SK-N-SH (cell line): ENCODE data around the gene NOLC1. TPM values are rescaled to one million over a fixed set of nuclear protein-coding genes. Genes with fewer than 3 reads are reported as not detected.
A peak's percentile ranks its signal among the peaks of the same experiment; 100 is the strongest.

ENCODE experiments used
- CTCF ChIA-PET: fragments of 300-600, 350-600 bp; formaldehyde crosslinking; extraction: SDS; loops from one replicate; lab custom pipeline; 2021; lab: Yijun Ruan, JAX
- POLR2A ChIA-PET: fragments of 350-600 bp; sonication (Branson Sonifier 250); formaldehyde crosslinking; extraction: SDS; loops from one replicate; lab custom pipeline; 2020; ENCODE audit warnings: antibody characterized with exemption, inconsistent platforms; lab: Yijun Ruan, JAX
- DNase-seq: peaks from one replicate; pipeline ENCODE4 v3.0.0; 2012
- H2AFZ ChIP-seq: fragments of 200-600 bp; sonication (generic); 2 replicates; pipeline ENCODE4 v1.8.1; 2016; ENCODE audit warnings: antibody characterized with exemption, mild to moderate bottlenecking, low read depth
- H3F3A ChIP-seq: fragments of 200-600 bp; sonication (generic); replicated peaks from 2 replicates; pipeline ENCODE3; 2016; ENCODE audit warnings: antibody characterized with exemption, mild to moderate bottlenecking; ENCODE audit not compliant: insufficient read depth
- H3K27ac ChIP-seq, 2 experiments: fragments of 200-500 bp in 1 of 2; fragments of 200-600 bp in 1 of 2; sonication (Bioruptor generic) in 1 of 2; sonication (generic), shearing (Covaris generic) in 1 of 2; 2 replicates each; pipeline versions ENCODE4 v1.5.1 to v1.6.1; 2014 to 2016; ENCODE audit warnings: low read depth in 2 of 2, inconsistent platforms in 1 of 2, low read length in 1 of 2, mild to moderate bottlenecking in 1 of 2, mixed read lengths in 1 of 2
- H3K27me3 ChIP-seq: fragments of 200-600 bp; sonication (generic), shearing (Covaris generic); 2 replicates; pipeline ENCODE4 v1.6.1; 2016; ENCODE audit warnings: mixed run types; ENCODE audit not compliant: insufficient read depth
- H3K36me3 ChIP-seq, 2 experiments: fragments of 200-500 bp in 1 of 2; fragments of 200-600 bp in 1 of 2; sonication (Bioruptor generic) in 1 of 2; sonication (generic) in 1 of 2; replicated peaks in 1 of 2; 2 replicates each; pipeline versions ENCODE3 to v1.5.1; 2014 to 2016; ENCODE audit warnings: low read length in 1 of 2, mild to moderate bottlenecking in 1 of 2; ENCODE audit not compliant: insufficient read depth in 2 of 2, control insufficient read depth in 1 of 2
- H3K4me1 ChIP-seq, 2 experiments: fragments of 200-500 bp in 1 of 2; fragments of 200-600 bp in 1 of 2; sonication (Bioruptor generic) in 1 of 2; sonication (generic), shearing (Covaris generic) in 1 of 2; 2 replicates each; pipeline versions ENCODE4 v1.5.1 to v1.6.1; 2014 to 2016; ENCODE audit warnings: low read depth in 1 of 2, low read length in 1 of 2, mixed run types in 1 of 2; ENCODE audit not compliant: insufficient read depth in 2 of 2, control insufficient read depth in 1 of 2
- H3K4me2 ChIP-seq: fragments of 200-600 bp; sonication (generic), shearing (Covaris generic); 2 replicates; pipeline ENCODE4 v1.6.1; 2017; ENCODE audit warnings: mixed run types
- H3K4me3 ChIP-seq, 2 experiments: fragments of 200-500 bp in 1 of 2; fragments of 200-600 bp in 1 of 2; sonication (Bioruptor generic) in 1 of 2; sonication (generic), shearing (Covaris generic) in 1 of 2; 2 replicates each; pipeline versions ENCODE4 v1.5.1 to v1.8.1; 2014 to 2016; ENCODE audit warnings: low read depth in 2 of 2, inconsistent platforms in 1 of 2, low read length in 1 of 2, mild to moderate bottlenecking in 1 of 2, mixed read lengths in 1 of 2, moderate library complexity in 1 of 2
- H3K79me2 ChIP-seq: fragments of 200-600 bp; sonication (generic); 2 replicates; pipeline ENCODE4 v1.8.1; 2017; ENCODE audit warnings: mild to moderate bottlenecking; ENCODE audit not compliant: insufficient read depth
- H3K9ac ChIP-seq: fragments of 200-600 bp; sonication (generic); 2 replicates; pipeline ENCODE4 v1.6.1; 2017; ENCODE audit warnings: mixed run types
- H3K9me2 ChIP-seq: fragments of 200-600 bp; sonication (generic); 2 replicates; pipeline ENCODE4 v1.6.1; 2017; ENCODE audit warnings: mixed run types
- H3K9me3 ChIP-seq: fragments of 200-600 bp; sonication (generic); 2 replicates; pipeline ENCODE4 v1.6.1; 2017; ENCODE audit warnings: mixed run types, mild to moderate bottlenecking, moderate library complexity
- H4K20me1 ChIP-seq: fragments of 200-600 bp; sonication (generic); 2 replicates; pipeline ENCODE4 v1.6.1; 2017; ENCODE audit warnings: mild to moderate bottlenecking, mixed run types; ENCODE audit not compliant: insufficient read depth
- CHD2 ChIP-seq: fragments of 150-350 bp; IDR thresholded peaks from 2 replicates; pipeline ENCODE4 v1.6.1; 2018; ENCODE audit warnings: low read length; ENCODE audit not compliant: partially characterized antibody
- EP300 ChIP-seq, 2 experiments: IDR thresholded peaks; 2 replicates each; pipeline versions ENCODE4 v1.4.0 to v1.6.1; 2012; ENCODE audit warnings: borderline replicate concordance in 1 of 2, low read depth in 1 of 2, low read length in 1 of 2
- FOSL2 ChIP-seq: IDR thresholded peaks from 2 replicates; pipeline ENCODE4 v1.4.0; 2012; ENCODE audit warnings: low read depth, mild to moderate bottlenecking, moderate library complexity, borderline replicate concordance
- FOXJ3 ChIP-seq: sonication (generic); formaldehyde crosslinking; IDR thresholded peaks from 2 replicates; pipeline ENCODE4 v1.5.1; 2020; ENCODE audit warnings: mild to moderate bottlenecking, missing genetic modification reagents
- GABPA ChIP-seq: IDR thresholded peaks from 2 replicates; pipeline ENCODE4 v1.4.0; 2012; ENCODE audit warnings: low read depth, mild to moderate bottlenecking
- JUND ChIP-seq: IDR thresholded peaks from 2 replicates; pipeline ENCODE4 v1.4.0; 2012
- MXI1 ChIP-seq: IDR thresholded peaks from 2 replicates; pipeline ENCODE4 v1.6.1; 2012; ENCODE audit warnings: mild to moderate bottlenecking, low read depth, low read length, improper control_type of control experiment
- PBX3 ChIP-seq: IDR thresholded peaks from 2 replicates; pipeline ENCODE4; 2012
- RAD21 ChIP-seq: IDR thresholded peaks from 2 replicates; pipeline ENCODE4 v1.6.1; 2012; ENCODE audit warnings: mild to moderate bottlenecking, low read length
- REST ChIP-seq: IDR thresholded peaks from 2 replicates; pipeline ENCODE4 v1.6.1; 2012; ENCODE audit warnings: mild to moderate bottlenecking, low read depth, low read length, moderate library complexity
- RFX5 ChIP-seq: IDR thresholded peaks from 2 replicates; pipeline ENCODE4 v1.6.1; 2012; ENCODE audit warnings: mild to moderate bottlenecking, improper control_type of control experiment, low read length
- SIN3A ChIP-seq: IDR thresholded peaks from 2 replicates; pipeline ENCODE4 v1.6.1; 2012; ENCODE audit warnings: low read depth, mild to moderate bottlenecking, low read length, moderate library complexity, borderline replicate concordance
- TCF12 ChIP-seq: IDR thresholded peaks from 2 replicates; pipeline ENCODE4 v1.4.0; 2012
- WGBS: methylation state at CpG from one replicate; pipeline ENCODE4 v1.1.6; 2017; ENCODE audit warnings: low lambda C conversion rate; 5-methylcytosine and 5-hydroxymethylcytosine counted together
- polyA plus RNA-seq, 3 experiments: library from polyadenylated mRNA; depleted of rRNA; stranded (reverse); fragments of >200 nt; gene quantifications; 2 replicates each; pipeline ENCODE4 v1.2.3, GENCODE V29; 2012
- TF ChIP-seq, protein P1 (sequence below): fragments of 200-600 bp; sonication (generic); IDR thresholded peaks from 2 replicates; pipeline ENCODE4 v1.6.1; 2017; ENCODE audit warnings: antibody characterized with exemption, mild to moderate bottlenecking, moderate library complexity
- TF ChIP-seq, protein P2 (sequence below): IDR thresholded peaks from 2 replicates; pipeline ENCODE4 v1.4.0; 2012; ENCODE audit warnings: low read depth
- TF ChIP-seq, protein P3 (sequence below): IDR thresholded peaks from 2 replicates; pipeline ENCODE4 v1.4.0; 2012; ENCODE audit warnings: low read depth, borderline replicate concordance

NOLC1 gene
- polyA plus RNA-seq, 1 of the 3 experiments (the other 2 are of a cell fraction), result 71.8 TPM

DNA sequence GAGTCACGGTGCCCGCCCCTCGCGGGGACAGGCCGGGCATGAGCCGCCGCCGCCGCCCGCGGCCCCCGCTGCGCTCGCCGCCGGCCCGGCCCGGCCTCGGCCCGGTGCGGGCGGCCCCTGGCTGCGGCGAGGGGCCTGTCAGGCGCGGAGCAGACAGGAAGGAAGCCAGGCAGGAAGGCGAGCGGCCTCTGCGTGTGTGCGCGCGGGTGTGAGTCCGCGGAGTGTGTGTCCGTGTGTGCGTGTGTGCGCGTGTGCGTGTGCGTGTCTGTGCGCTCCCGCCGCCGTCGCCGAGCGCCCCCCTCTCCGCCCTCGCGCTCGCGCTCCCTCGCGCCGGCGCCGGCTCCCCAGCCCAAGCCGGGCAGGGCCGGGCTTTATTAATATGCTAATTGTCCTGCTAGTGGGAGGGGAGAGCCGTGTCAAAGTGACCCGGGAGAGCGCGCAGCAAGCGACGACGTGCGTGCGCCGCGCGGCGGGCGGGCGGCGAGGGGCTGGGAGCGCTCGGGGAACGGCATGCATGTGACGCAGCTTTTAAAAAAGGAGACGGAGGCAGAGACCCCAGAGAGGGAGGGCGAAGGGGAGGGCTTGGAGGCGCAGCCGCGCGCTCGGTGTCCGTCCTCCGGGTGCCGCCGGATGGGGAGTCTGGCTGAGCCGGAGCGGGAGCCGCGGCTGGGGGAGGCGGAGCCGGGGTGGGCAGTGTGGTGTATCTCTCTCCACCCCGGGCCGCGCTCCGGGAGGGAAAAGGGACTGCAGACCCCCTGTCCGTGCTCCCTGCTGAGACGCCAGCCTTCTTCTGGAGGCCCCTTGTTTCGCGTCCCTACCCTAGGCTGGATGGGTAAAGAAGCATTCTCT lies 31.8 kb upstream of the NOLC1 start, which contains the start of gene LDB1 (continued):
- TF ChIP-seq, protein P1, sequence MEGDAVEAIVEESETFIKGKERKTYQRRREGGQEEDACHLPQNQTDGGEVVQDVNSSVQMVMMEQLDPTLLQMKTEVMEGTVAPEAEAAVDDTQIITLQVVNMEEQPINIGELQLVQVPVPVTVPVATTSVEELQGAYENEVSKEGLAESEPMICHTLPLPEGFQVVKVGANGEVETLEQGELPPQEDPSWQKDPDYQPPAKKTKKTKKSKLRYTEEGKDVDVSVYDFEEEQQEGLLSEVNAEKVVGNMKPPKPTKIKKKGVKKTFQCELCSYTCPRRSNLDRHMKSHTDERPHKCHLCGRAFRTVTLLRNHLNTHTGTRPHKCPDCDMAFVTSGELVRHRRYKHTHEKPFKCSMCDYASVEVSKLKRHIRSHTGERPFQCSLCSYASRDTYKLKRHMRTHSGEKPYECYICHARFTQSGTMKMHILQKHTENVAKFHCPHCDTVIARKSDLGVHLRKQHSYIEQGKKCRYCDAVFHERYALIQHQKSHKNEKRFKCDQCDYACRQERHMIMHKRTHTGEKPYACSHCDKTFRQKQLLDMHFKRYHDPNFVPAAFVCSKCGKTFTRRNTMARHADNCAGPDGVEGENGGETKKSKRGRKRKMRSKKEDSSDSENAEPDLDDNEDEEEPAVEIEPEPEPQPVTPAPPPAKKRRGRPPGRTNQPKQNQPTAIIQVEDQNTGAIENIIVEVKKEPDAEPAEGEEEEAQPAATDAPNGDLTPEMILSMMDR, result no peak
- no peak for TF ChIP-seq SIN3A
- TF ChIP-seq RFX5, result no peak
- TF ChIP-seq REST, result 0 out of 2 replicates have a peak, but pooled peaks have one; percentile 17
- TF ChIP-seq, all 33 proteins: peak for 6

- H2AFZ ChIP-seq, result peak overlapping the region; percentile 75; the same call in 1 of the 2 replicates
- H4K20me1 ChIP-seq, result no peaks in the 10 kb centered on the region
- peaks cover 43% of the 10 kb centered on the region for H3K79me2 ChIP-seq
- peak overlapping the region; percentile 84 to 86 for H3K4me3 ChIP-seq
- CTCF ChIA-PET, result interaction anchor here (1.1 to 3.6 kb wide), 2 partner anchors 11 to 64 kb away, joined by 3 to 39 read pairs; partner anchors contain the start of gene PPRC1
- POLR2A ChIA-PET, result no interaction called here
- H3K4me2 ChIP-seq, result peak overlapping the region; percentile 94
- peak overlapping the region; percentile 86 to 99 for H3K27ac ChIP-seq
- peaks cover 21% of the 10 kb centered on the region for H3F3A ChIP-seq
- no peaks in the 10 kb centered on the region for H3K9me2 ChIP-seq
- no peaks in the 10 kb centered on the region for H3K27me3 ChIP-seq
- peak overlapping the region; percentile 84 for H3K9ac ChIP-seq
- no peaks in the 10 kb centered on the region for H3K9me3 ChIP-seq
- H3K36me3 ChIP-seq, result no peaks in the 10 kb centered on the region
- 13% methylated on average over 12 of the region's 15 CpGs for WGBS
- peak; percentile 74 for DNase-seq
- peaks cover 34 to 47% of the 10 kb centered on the region in 2 experiments for H3K4me1 ChIP-seq
- TF ChIP-seq CHD2 (peak; percentile 37), GABPA (0 out of 2 replicates have a peak, but pooled peaks have one; percentile 21), EP300 (IDR thresholded peaks at IDR 0.05; ENCODE audit: borderline replicate concordance in 1 of 2, low read depth in 1 of 2, low read length in 1 of 2) (no peak), JUND (no peak), TCF12 (peak; percentile 28; the same call in 1 of the 2 replicates), RAD21 (no peak), MXI1 (no peak), FOSL2 (no peak), FOXJ3 (CRISPR knock-in tag) (no peak), PBX3 (peak; percentile 8; the same call in 1 of the 2 replicates), SIN3A (no peak)
- TF ChIP-seq, protein P2, sequence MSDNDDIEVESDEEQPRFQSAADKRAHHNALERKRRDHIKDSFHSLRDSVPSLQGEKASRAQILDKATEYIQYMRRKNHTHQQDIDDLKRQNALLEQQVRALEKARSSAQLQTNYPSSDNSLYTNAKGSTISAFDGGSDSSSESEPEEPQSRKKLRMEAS, result peak; percentile 34; the same call in 1 of the 2 replicates
- TF ChIP-seq, protein P1, result no peak
- TF ChIP-seq, protein P3, sequence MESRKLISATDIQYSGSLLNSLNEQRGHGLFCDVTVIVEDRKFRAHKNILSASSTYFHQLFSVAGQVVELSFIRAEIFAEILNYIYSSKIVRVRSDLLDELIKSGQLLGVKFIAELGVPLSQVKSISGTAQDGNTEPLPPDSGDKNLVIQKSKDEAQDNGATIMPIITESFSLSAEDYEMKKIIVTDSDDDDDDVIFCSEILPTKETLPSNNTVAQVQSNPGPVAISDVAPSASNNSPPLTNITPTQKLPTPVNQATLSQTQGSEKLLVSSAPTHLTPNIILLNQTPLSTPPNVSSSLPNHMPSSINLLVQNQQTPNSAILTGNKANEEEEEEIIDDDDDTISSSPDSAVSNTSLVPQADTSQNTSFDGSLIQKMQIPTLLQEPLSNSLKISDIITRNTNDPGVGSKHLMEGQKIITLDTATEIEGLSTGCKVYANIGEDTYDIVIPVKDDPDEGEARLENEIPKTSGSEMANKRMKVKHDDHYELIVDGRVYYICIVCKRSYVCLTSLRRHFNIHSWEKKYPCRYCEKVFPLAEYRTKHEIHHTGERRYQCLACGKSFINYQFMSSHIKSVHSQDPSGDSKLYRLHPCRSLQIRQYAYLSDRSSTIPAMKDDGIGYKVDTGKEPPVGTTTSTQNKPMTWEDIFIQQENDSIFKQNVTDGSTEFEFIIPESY, result no peak
These were observed 31.0 kb upstream of the NOLC1 start for GRCh38 chr10:102120991-102121738.
